HCT116 (cell line): ENCODE measurements around the gene SLC34A2. TPM values are rescaled to one million over a fixed set of nuclear protein-coding genes. Genes with fewer than 3 reads are reported as not detected.

Experiments
- ATAC-seq: fragments of 200-7000 bp; cut with Tn5 transposase; 2 replicates; pipeline ENCODE4 v1.9.1; 2020; ENCODE audit warnings: mild to moderate bottlenecking, moderate library complexity
- BruUV-seq: library from RNA; stranded (reverse); fragments of 400-500 nt; replicated peaks from 2 replicates; lab custom pipeline; 2021; lab: Mats Ljungman, UMichigan
- CTCF ChIA-PET: fragments of 300-600 bp; sonication (Branson Sonifier 250); formaldehyde crosslinking; loops from one replicate; lab custom pipeline; 2021; ENCODE audit warnings: antibody characterized with exemption; lab: Charles Lee
- POLR2A ChIA-PET: fragments of 300-600, 350-600 bp; sonication (Branson Sonifier 250); formaldehyde crosslinking; loops from one replicate; lab custom pipeline; 2021; ENCODE audit warnings: antibody characterized with exemption; lab: Charles Lee
- RAD21 ChIA-PET, 2 experiments: fragments of 300-600 bp; sonication (Branson Sonifier 250); formaldehyde crosslinking; loops; one replicate each; lab custom pipeline; 2023; ENCODE audit warnings: low total read pairs in 2 of 2; ENCODE audit not compliant: uncharacterized antibody in 2 of 2, unreplicated experiment in 2 of 2, low non-redundant PET in 1 of 2; lab: Charles Lee
- DNase-seq: peaks from one replicate; pipeline ENCODE4 v3.0.0-alpha.2; 2010; ENCODE audit warnings: low read depth, low spot score
- H2AFZ ChIP-seq: fragments of 200-600 bp; shearing (Covaris generic), sonication (generic); 2 replicates; pipeline ENCODE4 v1.6.1; 2017; ENCODE audit warnings: low read depth, mixed run types, mixed read lengths, antibody characterized with exemption, low read length; ENCODE audit not compliant: poor library complexity, severe bottlenecking
- H3K27ac ChIP-seq: 2 replicates; pipeline ENCODE4 v1.5.1; 2012; ENCODE audit warnings: low read depth, low read length
- H3K27me3 ChIP-seq: fragments of 200-600 bp; sonication (generic); 2 replicates; pipeline ENCODE4 v1.6.1; 2016; ENCODE audit warnings: mixed run types, low read length, mixed read lengths; ENCODE audit not compliant: insufficient read depth
- H3K36me3 ChIP-seq, 2 experiments: fragments of 200-500 bp in 1 of 2; fragments of 200-600 bp in 1 of 2; sonication (Bioruptor generic) in 1 of 2; sonication (generic) in 1 of 2; 2 replicates each; pipeline versions ENCODE4 v1.5.1 to v1.6.1; 2014 to 2016; ENCODE audit warnings: low read length in 2 of 2, inconsistent platforms in 1 of 2, mixed read lengths in 1 of 2, mixed run types in 1 of 2; ENCODE audit not compliant: insufficient read depth in 2 of 2, control insufficient read depth in 1 of 2
- H3K4me1 ChIP-seq, 2 experiments: fragments of 200-600 bp in 1 of 2; sonication (generic) in 1 of 2; 2 replicates each; pipeline versions ENCODE4 v1.5.1 to v1.6.1; 2012 to 2017; ENCODE audit warnings: low read length in 2 of 2, inconsistent platforms in 1 of 2, mild to moderate bottlenecking in 1 of 2, mixed read lengths in 1 of 2, mixed run types in 1 of 2, moderate library complexity in 1 of 2; ENCODE audit not compliant: insufficient read depth in 2 of 2, control insufficient read depth in 1 of 2
- H3K4me2 ChIP-seq: fragments of 200-600 bp; sonication (generic); 2 replicates; pipeline ENCODE4 v1.6.1; 2017; ENCODE audit warnings: mixed run types, low read length, mixed read lengths
- H3K4me3 ChIP-seq, 2 experiments: fragments of 200-600 bp in 1 of 2; sonication (generic) in 1 of 2; replicated peaks in 1 of 2; 2 replicates each; pipeline ENCODE4 v1.5.1; 2011 to 2016; ENCODE audit warnings: low read length in 2 of 2, control low read depth in 1 of 2, low read depth in 1 of 2, mild to moderate bottlenecking in 1 of 2, mixed read lengths in 1 of 2, mixed run types in 1 of 2
- H3K79me2 ChIP-seq: fragments of 200-600 bp; sonication (generic); 2 replicates; pipeline ENCODE4 v1.6.1; 2017; ENCODE audit warnings: mild to moderate bottlenecking, mixed run types, low read length, moderate library complexity, mixed read lengths; ENCODE audit not compliant: insufficient read depth
- H3K9ac ChIP-seq: fragments of 200-600 bp; sonication (generic); 2 replicates; pipeline ENCODE4 v1.6.1; 2016; ENCODE audit warnings: low read length, mixed read lengths
- H3K9me2 ChIP-seq: fragments of 200-600 bp; sonication (generic), shearing (Covaris generic); 2 replicates; pipeline ENCODE4 v1.6.1; 2017; ENCODE audit warnings: mixed run types, mild to moderate bottlenecking, moderate library complexity; ENCODE audit not compliant: insufficient read depth
- H3K9me3 ChIP-seq, 2 experiments: fragments of 200-500 bp in 1 of 2; fragments of 200-600 bp in 1 of 2; sonication (Bioruptor generic) in 1 of 2; sonication (generic) in 1 of 2; 2 replicates each; pipeline ENCODE4 v1.6.1; 2014 to 2017; ENCODE audit warnings: low read length in 2 of 2, mixed read lengths in 2 of 2, inconsistent platforms in 1 of 2, low read depth in 1 of 2, mild to moderate bottlenecking in 1 of 2, mixed run types in 1 of 2, moderate library complexity in 1 of 2; ENCODE audit not compliant: control insufficient read depth in 1 of 2, insufficient read depth in 1 of 2
- H4K20me1 ChIP-seq: fragments of 200-600 bp; sonication (generic), shearing (Covaris generic); 2 replicates; pipeline ENCODE4 v1.6.1; 2017; ENCODE audit warnings: mixed run types, mild to moderate bottlenecking, moderate library complexity; ENCODE audit not compliant: insufficient read depth
- CBX3 ChIP-seq: IDR thresholded peaks from 2 replicates; pipeline ENCODE4 v1.6.1; 2012; ENCODE audit warnings: low read depth
- CEBPB ChIP-seq: IDR thresholded peaks from 2 replicates; pipeline ENCODE4 v1.6.1; 2012; ENCODE audit warnings: low read depth
- CTCF ChIP-seq, 3 experiments: fragments of 200-600 bp in 1 of 3; sonication (generic) in 1 of 3; IDR thresholded peaks in 2 of 3; conservative IDR thresholded peaks in 1 of 3; 2 replicates each; pipeline ENCODE4 v1.5.1; 2012 to 2017; ENCODE audit warnings: low read depth in 2 of 3, low read length in 2 of 3, antibody characterized with exemption in 1 of 3, borderline replicate concordance in 1 of 3, control low read depth in 1 of 3, mild to moderate bottlenecking in 1 of 3, mixed read lengths in 1 of 3, mixed run types in 1 of 3, moderate library complexity in 1 of 3; ENCODE audit not compliant: insufficient read depth in 1 of 3
- EGR1 ChIP-seq: IDR thresholded peaks from 2 replicates; pipeline ENCODE4 v1.6.1; 2012; ENCODE audit warnings: low read depth
- ELF1 ChIP-seq: IDR thresholded peaks from 2 replicates; pipeline ENCODE4 v1.6.1; 2012; ENCODE audit warnings: low read depth, borderline replicate concordance
- EZH2phosphoT487 ChIP-seq: fragments of 200-600 bp; IDR thresholded peaks from 2 replicates; pipeline ENCODE4 v1.6.1; 2018; ENCODE audit warnings: antibody characterized with exemption, borderline replicate concordance
- FOSL1 ChIP-seq: IDR thresholded peaks from 2 replicates; pipeline ENCODE4 v1.6.1; 2012; ENCODE audit warnings: low read depth
- POLR2A ChIP-seq: IDR thresholded peaks from 2 replicates; pipeline ENCODE4 v1.7.0; 2011; ENCODE audit warnings: borderline replicate concordance; ENCODE audit not compliant: insufficient read depth, insufficient read length; ENCODE audit errors: extremely low read depth
- POLR2AphosphoS5 ChIP-seq: IDR thresholded peaks from 2 replicates; pipeline ENCODE4 v1.6.1; 2011; ENCODE audit warnings: mild to moderate bottlenecking, low read depth, low read length, moderate library complexity
- RAD21 ChIP-seq: IDR thresholded peaks from 2 replicates; pipeline ENCODE4 v1.6.1; 2012; ENCODE audit warnings: low read depth, mild to moderate bottlenecking
- REST ChIP-seq: IDR thresholded peaks from 2 replicates; pipeline ENCODE4 v1.6.1; 2012; ENCODE audit warnings: low read depth
- SIN3A ChIP-seq: IDR thresholded peaks from 2 replicates; pipeline ENCODE4 v1.6.1; 2012; ENCODE audit warnings: low read depth
- SP1 ChIP-seq: IDR thresholded peaks from 2 replicates; pipeline ENCODE4 v1.6.1; 2012; ENCODE audit warnings: low read depth
- SRF ChIP-seq: IDR thresholded peaks from 2 replicates; pipeline ENCODE4 v1.6.1; 2012; ENCODE audit warnings: low read depth
- YY1 ChIP-seq: IDR thresholded peaks from 2 replicates; pipeline ENCODE4 v1.6.1; 2011; ENCODE audit warnings: low read length, low read depth, moderate library complexity, mild to moderate bottlenecking; ENCODE audit not compliant: insufficient replicate concordance; ENCODE audit errors: extremely low read depth
- ZFX ChIP-seq: fragments of 450-650 bp; IDR thresholded peaks from 2 replicates; pipeline ENCODE4 v1.6.1; 2017
- ZNF274 ChIP-seq: fragments of 200-500 bp; sonication (Bioruptor generic); IDR thresholded peaks from 2 replicates; pipeline ENCODE4 v1.6.1; 2014; ENCODE audit warnings: mild to moderate bottlenecking, low read depth, low read length, inconsistent platforms
- intact Hi-C: fragments of 100-400 bp; cut with micrococcal nuclease; formaldehyde crosslinking; loops from 2 replicates; pipeline ENCODE4 v1.10.0; 2022
- total RNA-seq: library from RNA; stranded (reverse); gene quantifications from one replicate; pipeline ENCODE4 v1.2.1, GENCODE V29; 2021; ENCODE audit not compliant: unreplicated experiment
- TF ChIP-seq, protein P1 (sequence below): IDR thresholded peaks from 2 replicates; pipeline ENCODE4 v1.6.1; 2011; ENCODE audit warnings: mild to moderate bottlenecking, low read length, moderate library complexity; ENCODE audit not compliant: insufficient replicate concordance; ENCODE audit errors: extremely low read depth
- TF ChIP-seq, protein P2 (sequence below): IDR thresholded peaks from 2 replicates; pipeline ENCODE4 v1.6.1; 2012

The SLC34A2 gene
- total RNA-seq, 1 experiment from 2014 or later: 2.2 TPM

GRCh38 chr4:25654031-25654970 lies 1.4 kb upstream of the SLC34A2 start:
- ChIA-PET POLR2A (no interaction called here), CTCF (no interaction called here), RAD21 (no interaction called here)
- H3K36me3 ChIP-seq: no peaks in the 10 kb centered on the region
- no TSS peak for BruUV-seq
- no peaks in the 10 kb centered on the region for H3K9me2 ChIP-seq
- H3K79me2 ChIP-seq: no peaks in the 10 kb centered on the region
- no peak overlapping the region for H3K4me2 ChIP-seq
- H2AFZ ChIP-seq: no peak overlapping the region
- H3K4me1 ChIP-seq: peaks cover 0 to 6% of the 10 kb centered on the region in 2 experiments; a peak in 1 of 4 replicates
- intact Hi-C loops: no loop called here
- H3K9ac ChIP-seq: no peak overlapping the region
- H3K27ac ChIP-seq: no peak overlapping the region
- no peaks in the 10 kb centered on the region for H3K27me3 ChIP-seq
- H3K4me3 ChIP-seq: no peak overlapping the region
- H3K9me3 ChIP-seq: no peaks in the 10 kb centered on the region
- no peak for ATAC-seq
- H4K20me1 ChIP-seq: no peaks in the 10 kb centered on the region
- DNase-seq: no peak
- TF ChIP-seq, protein P1, sequence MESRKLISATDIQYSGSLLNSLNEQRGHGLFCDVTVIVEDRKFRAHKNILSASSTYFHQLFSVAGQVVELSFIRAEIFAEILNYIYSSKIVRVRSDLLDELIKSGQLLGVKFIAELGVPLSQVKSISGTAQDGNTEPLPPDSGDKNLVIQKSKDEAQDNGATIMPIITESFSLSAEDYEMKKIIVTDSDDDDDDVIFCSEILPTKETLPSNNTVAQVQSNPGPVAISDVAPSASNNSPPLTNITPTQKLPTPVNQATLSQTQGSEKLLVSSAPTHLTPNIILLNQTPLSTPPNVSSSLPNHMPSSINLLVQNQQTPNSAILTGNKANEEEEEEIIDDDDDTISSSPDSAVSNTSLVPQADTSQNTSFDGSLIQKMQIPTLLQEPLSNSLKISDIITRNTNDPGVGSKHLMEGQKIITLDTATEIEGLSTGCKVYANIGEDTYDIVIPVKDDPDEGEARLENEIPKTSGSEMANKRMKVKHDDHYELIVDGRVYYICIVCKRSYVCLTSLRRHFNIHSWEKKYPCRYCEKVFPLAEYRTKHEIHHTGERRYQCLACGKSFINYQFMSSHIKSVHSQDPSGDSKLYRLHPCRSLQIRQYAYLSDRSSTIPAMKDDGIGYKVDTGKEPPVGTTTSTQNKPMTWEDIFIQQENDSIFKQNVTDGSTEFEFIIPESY: no peak
- TF ChIP-seq ELF1: no peak
- TF ChIP-seq ZFX: no peak
- TF ChIP-seq POLR2AphosphoS5: no peak
- no peak for TF ChIP-seq CEBPB
- no peak for TF ChIP-seq SP1
- TF ChIP-seq SRF: no peak
- TF ChIP-seq POLR2A: no peak
- no peak for TF ChIP-seq CBX3
- TF ChIP-seq FOSL1: no peak
- TF ChIP-seq, protein P2, sequence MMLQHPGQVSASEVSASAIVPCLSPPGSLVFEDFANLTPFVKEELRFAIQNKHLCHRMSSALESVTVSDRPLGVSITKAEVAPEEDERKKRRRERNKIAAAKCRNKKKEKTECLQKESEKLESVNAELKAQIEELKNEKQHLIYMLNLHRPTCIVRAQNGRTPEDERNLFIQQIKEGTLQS: no peak
- no peak for TF ChIP-seq EGR1
- no peak for TF ChIP-seq EZH2phosphoT487
- TF ChIP-seq REST: no peak
- TF ChIP-seq RAD21: no peak
- TF ChIP-seq CTCF (IDR thresholded peaks at IDR 0.05 in 2 of 3, conservative IDR thresholded peaks at IDR 0.05 in 1 of 3; ENCODE audit: borderline replicate concordance in 1 of 3, insufficient read depth in 1 of 3, low read depth in 2 of 3, low read length in 2 of 3): no peak
- no peak for TF ChIP-seq ZNF274
- no peak for TF ChIP-seq YY1
- TF ChIP-seq SIN3A: no peak
